ENCODE data around the gene CACNA1A. TPM values are rescaled to one million over a fixed set of nuclear protein-coding genes. Genes with fewer than 3 reads are reported as not detected.

Gene CACNA1A
- total RNA-seq, 1 donor = 0.21 TPM

GRCh38 chr19:13347367-13347766, 158.9 kb downstream of the CACNA1A start:
- no peaks in the 10 kb centered on the region for H3K9me3 ChIP-seq (ENCODE audit: low read depth, low read length)
- H3K4me3 ChIP-seq (ENCODE audit: low read length) = no peak overlapping the region
- H3K27me3 ChIP-seq (ENCODE audit: insufficient read depth, low read length) = no peaks in the 10 kb centered on the region
- H3K4me1 ChIP-seq (ENCODE audit: insufficient read depth, low read length) = no peaks in the 10 kb centered on the region

GRCh38 chr19:13343514-13343913, 162.8 kb downstream of the CACNA1A start:
- Histone ChIP-seq H3K4me3 (ENCODE audit: low read length) (no peak overlapping the region), H3K9me3 (ENCODE audit: low read depth, low read length) (no peaks in the 10 kb centered on the region), H3K4me1 (ENCODE audit: insufficient read depth, low read length) (no peaks in the 10 kb centered on the region), H3K27me3 (ENCODE audit: insufficient read depth, low read length) (no peaks in the 10 kb centered on the region)

GRCh38 chr19:13342672-13343071, 163.6 kb downstream of the CACNA1A start:
- no peaks in the 10 kb centered on the region for H3K9me3 ChIP-seq (ENCODE audit: low read depth, low read length)
- H3K27me3 ChIP-seq (ENCODE audit: insufficient read depth, low read length) = no peaks in the 10 kb centered on the region
- H3K4me3 ChIP-seq (ENCODE audit: low read length) = no peak overlapping the region
- H3K4me1 ChIP-seq (ENCODE audit: insufficient read depth, low read length) = no peaks in the 10 kb centered on the region

GRCh38 chr19:13339869-13340268, 166.4 kb downstream of the CACNA1A start:
- H3K4me3 ChIP-seq (ENCODE audit: low read length) = no peak overlapping the region
- no peaks in the 10 kb centered on the region for H3K27me3 ChIP-seq (ENCODE audit: insufficient read depth, low read length)
- H3K4me1 ChIP-seq (ENCODE audit: insufficient read depth, low read length) = no peaks in the 10 kb centered on the region
- H3K9me3 ChIP-seq (ENCODE audit: low read depth, low read length) = no peaks in the 10 kb centered on the region

- H3K4me1 ChIP-seq (ENCODE audit: insufficient read depth, low read length) = no peaks in the 10 kb centered on the region
- no peak overlapping the region for H3K4me3 ChIP-seq (ENCODE audit: low read length)
- H3K27me3 ChIP-seq (ENCODE audit: insufficient read depth, low read length) = no peaks in the 10 kb centered on the region
- no peaks in the 10 kb centered on the region for H3K9me3 ChIP-seq (ENCODE audit: low read depth, low read length)
Measured at GRCh38 chr19:13337181-13337580, 169.1 kb downstream of the CACNA1A start.

GRCh38 chr19:13334801-13335481, 171.3 kb downstream of the CACNA1A start:
- Histone ChIP-seq H3K9me3 (ENCODE audit: low read depth, low read length) (no peaks in the 10 kb centered on the region), H3K27me3 (ENCODE audit: insufficient read depth, low read length) (no peaks in the 10 kb centered on the region), H3K4me3 (ENCODE audit: low read length) (no peak overlapping the region), H3K4me1 (ENCODE audit: insufficient read depth, low read length) (no peaks in the 10 kb centered on the region)

GRCh38 chr19:13330285-13330684, 176.0 kb downstream of the CACNA1A start:
- Histone ChIP-seq H3K4me3 (ENCODE audit: low read length) (no peak overlapping the region), H3K9me3 (ENCODE audit: low read depth, low read length) (no peaks in the 10 kb centered on the region), H3K4me1 (ENCODE audit: insufficient read depth, low read length) (no peaks in the 10 kb centered on the region), H3K27me3 (ENCODE audit: insufficient read depth, low read length) (no peaks in the 10 kb centered on the region)

GRCh38 chr19:13329766-13330165, 176.5 kb downstream of the CACNA1A start:
- Histone ChIP-seq H3K4me1 (ENCODE audit: insufficient read depth, low read length) (no peaks in the 10 kb centered on the region), H3K27me3 (ENCODE audit: insufficient read depth, low read length) (no peaks in the 10 kb centered on the region), H3K9me3 (ENCODE audit: low read depth, low read length) (no peaks in the 10 kb centered on the region), H3K4me3 (ENCODE audit: low read length) (no peak overlapping the region)

- no peaks in the 10 kb centered on the region for H3K4me1 ChIP-seq (ENCODE audit: insufficient read depth, low read length)
- H3K9me3 ChIP-seq (ENCODE audit: low read depth, low read length) = no peaks in the 10 kb centered on the region
- H3K27me3 ChIP-seq (ENCODE audit: insufficient read depth, low read length) = no peaks in the 10 kb centered on the region
Measured at GRCh38 chr19:13328241-13328640, 178.0 kb downstream of the CACNA1A start.

GRCh38 chr19:13319526-13319925, 186.8 kb downstream of the CACNA1A start:
- no peak overlapping the region for H3K4me3 ChIP-seq (ENCODE audit: low read length)
- no peaks in the 10 kb centered on the region for H3K27me3 ChIP-seq (ENCODE audit: insufficient read depth, low read length)
- H3K9me3 ChIP-seq (ENCODE audit: low read depth, low read length) = no peaks in the 10 kb centered on the region
- H3K4me1 ChIP-seq (ENCODE audit: insufficient read depth, low read length) = no peaks in the 10 kb centered on the region

More at GRCh38 chr19:13328241-13328640, 178.0 kb downstream of the CACNA1A start:
- no peak overlapping the region for H3K4me3 ChIP-seq (ENCODE audit: low read length)

- Histone ChIP-seq H3K27me3 (ENCODE audit: insufficient read depth, low read length) (no peaks in the 10 kb centered on the region), H3K9me3 (ENCODE audit: low read depth, low read length) (no peaks in the 10 kb centered on the region), H3K4me1 (ENCODE audit: insufficient read depth, low read length) (no peaks in the 10 kb centered on the region), H3K4me3 (ENCODE audit: low read length) (no peak overlapping the region)
Measured at GRCh38 chr19:13318190-13318589, 188.1 kb downstream of the CACNA1A start.

- Histone ChIP-seq H3K27me3 (ENCODE audit: insufficient read depth, low read length) (no peaks in the 10 kb centered on the region), H3K9me3 (ENCODE audit: low read depth, low read length) (no peaks in the 10 kb centered on the region), H3K4me3 (ENCODE audit: low read length) (no peak overlapping the region), H3K4me1 (ENCODE audit: insufficient read depth, low read length) (no peaks in the 10 kb centered on the region)
Measured at GRCh38 chr19:13315495-13315894, 190.8 kb downstream of the CACNA1A start.

GRCh38 chr19:13314761-13315160, 191.5 kb downstream of the CACNA1A start:
- H3K4me1 ChIP-seq (ENCODE audit: insufficient read depth, low read length) = no peaks in the 10 kb centered on the region
- H3K9me3 ChIP-seq (ENCODE audit: low read depth, low read length) = no peaks in the 10 kb centered on the region
- no peak overlapping the region for H3K4me3 ChIP-seq (ENCODE audit: low read length)
- H3K27me3 ChIP-seq (ENCODE audit: insufficient read depth, low read length) = no peaks in the 10 kb centered on the region

GRCh38 chr19:13313875-13314274, 192.4 kb downstream of the CACNA1A start:
- no peaks in the 10 kb centered on the region for H3K9me3 ChIP-seq (ENCODE audit: low read depth, low read length)
- H3K4me3 ChIP-seq (ENCODE audit: low read length) = no peak overlapping the region
- H3K27me3 ChIP-seq (ENCODE audit: insufficient read depth, low read length) = no peaks in the 10 kb centered on the region
- no peaks in the 10 kb centered on the region for H3K4me1 ChIP-seq (ENCODE audit: insufficient read depth, low read length)

GRCh38 chr19:13309864-13310263, 196.4 kb downstream of the CACNA1A start:
- no peak overlapping the region for H3K4me3 ChIP-seq (ENCODE audit: low read length)
- H3K4me1 ChIP-seq (ENCODE audit: insufficient read depth, low read length) = no peaks in the 10 kb centered on the region
- H3K27me3 ChIP-seq (ENCODE audit: insufficient read depth, low read length) = no peaks in the 10 kb centered on the region
- H3K9me3 ChIP-seq (ENCODE audit: low read depth, low read length) = no peaks in the 10 kb centered on the region

- Histone ChIP-seq H3K4me3 (ENCODE audit: low read length) (no peak overlapping the region), H3K9me3 (ENCODE audit: low read depth, low read length) (no peaks in the 10 kb centered on the region), H3K27me3 (ENCODE audit: insufficient read depth, low read length) (no peaks in the 10 kb centered on the region), H3K4me1 (ENCODE audit: insufficient read depth, low read length) (no peaks in the 10 kb centered on the region)
Measured at GRCh38 chr19:13303381-13304129, 202.7 kb downstream of the CACNA1A start.
